Colonic mucosa (tissue), 4 donors: ENCODE data around the gene GBF1. TPM values are rescaled to one million over a fixed set of nuclear protein-coding genes. Genes with fewer than 3 reads are reported as not detected.

Experiments
- DNase-seq: peaks from one replicate; pipeline ENCODE4 v3.0.0-alpha.2; 2020
- H3K27ac ChIP-seq: fragments of 200-600 bp; one replicate; pipeline ENCODE4 v1.8.0; 2021
- H3K27me3 ChIP-seq: fragments of 200-600 bp; one replicate; pipeline ENCODE4 v1.8.0; 2021
- H3K36me3 ChIP-seq: fragments of 200-600 bp; one replicate; pipeline ENCODE4 v1.8.0; 2021
- H3K4me1 ChIP-seq: fragments of 200-600 bp; one replicate; pipeline ENCODE4 v1.8.0; 2021; ENCODE audit warnings: mild to moderate bottlenecking
- H3K4me3 ChIP-seq: fragments of 200-600 bp; one replicate; pipeline ENCODE4 v1.8.0; 2021
- H3K9ac ChIP-seq, 2 donors: one replicate each; pipeline ENCODE4 v1.7.0; 2013; ENCODE audit warnings: control low read depth in 2 of 2, low read depth in 2 of 2, low read length in 2 of 2
- H3K9me3 ChIP-seq: fragments of 200-600 bp; one replicate; pipeline ENCODE4 v1.8.0; 2021
- intact Hi-C: fragments of 100-400 bp; cut with DNase I; formaldehyde crosslinking; loops from one replicate; pipeline ENCODE4 v1.14.1; 2022
- total RNA-seq, 2 donors: library from RNA; stranded (reverse); fragmentation: NEBNext Ultra II Directional in 1 of 2; extraction: Animal tissue kit (Norgen Biotek cat#: 25700) in 1 of 2; gene quantifications; one replicate each; pipeline ENCODE4 v1.2.1, GENCODE V29; 2021
- TF ChIP-seq, protein P1 (sequence below): fragments of 200-600 bp; IDR thresholded peaks from one replicate; pipeline ENCODE4 v1.8.0; 2022; ENCODE audit warnings: antibody characterized with exemption, mild to moderate bottlenecking
- donor health status: healthy.
- donor health status: DM: no; HTN: no; CAD: no.
- donor health status: DM: no; HTN: no; CAD: no.

Gene GBF1
- total RNA-seq, 2 donors from 2014 or later = 59.8 to 73.4 TPM

DNA sequence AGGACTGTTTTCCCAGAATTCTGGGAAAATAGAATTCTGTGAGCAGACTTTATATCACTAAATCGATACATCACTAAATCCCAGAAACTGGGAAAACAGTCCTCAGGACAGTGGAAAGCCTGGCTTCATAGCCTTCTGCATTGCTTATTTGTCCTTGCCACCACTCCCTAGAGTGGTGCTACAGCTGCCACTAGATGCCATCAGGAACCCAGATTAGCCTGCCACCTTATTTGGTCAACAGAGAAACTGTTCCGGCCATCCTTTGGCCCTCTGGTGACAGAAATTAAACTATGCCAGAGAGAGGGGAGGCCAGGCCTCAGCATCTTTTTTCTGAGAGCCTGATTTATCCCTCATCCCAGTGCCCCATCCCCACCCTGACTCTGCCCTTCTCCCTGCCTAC lies 130.5 kb downstream of the GBF1 start:
- no peak for DNase-seq
- Histone ChIP-seq H3K4me3 (no peak overlapping the region), H3K9ac (no peak overlapping the region), H3K27me3 (no peaks in the 10 kb centered on the region), H3K4me1 (no peaks in the 10 kb centered on the region), H3K36me3 (peaks cover 36% of the 10 kb centered on the region), H3K27ac (no peak overlapping the region), H3K9me3 (no peaks in the 10 kb centered on the region)
- TF ChIP-seq, protein P1, sequence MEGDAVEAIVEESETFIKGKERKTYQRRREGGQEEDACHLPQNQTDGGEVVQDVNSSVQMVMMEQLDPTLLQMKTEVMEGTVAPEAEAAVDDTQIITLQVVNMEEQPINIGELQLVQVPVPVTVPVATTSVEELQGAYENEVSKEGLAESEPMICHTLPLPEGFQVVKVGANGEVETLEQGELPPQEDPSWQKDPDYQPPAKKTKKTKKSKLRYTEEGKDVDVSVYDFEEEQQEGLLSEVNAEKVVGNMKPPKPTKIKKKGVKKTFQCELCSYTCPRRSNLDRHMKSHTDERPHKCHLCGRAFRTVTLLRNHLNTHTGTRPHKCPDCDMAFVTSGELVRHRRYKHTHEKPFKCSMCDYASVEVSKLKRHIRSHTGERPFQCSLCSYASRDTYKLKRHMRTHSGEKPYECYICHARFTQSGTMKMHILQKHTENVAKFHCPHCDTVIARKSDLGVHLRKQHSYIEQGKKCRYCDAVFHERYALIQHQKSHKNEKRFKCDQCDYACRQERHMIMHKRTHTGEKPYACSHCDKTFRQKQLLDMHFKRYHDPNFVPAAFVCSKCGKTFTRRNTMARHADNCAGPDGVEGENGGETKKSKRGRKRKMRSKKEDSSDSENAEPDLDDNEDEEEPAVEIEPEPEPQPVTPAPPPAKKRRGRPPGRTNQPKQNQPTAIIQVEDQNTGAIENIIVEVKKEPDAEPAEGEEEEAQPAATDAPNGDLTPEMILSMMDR = no peak
- intact Hi-C loops = no loop called here

DNA sequence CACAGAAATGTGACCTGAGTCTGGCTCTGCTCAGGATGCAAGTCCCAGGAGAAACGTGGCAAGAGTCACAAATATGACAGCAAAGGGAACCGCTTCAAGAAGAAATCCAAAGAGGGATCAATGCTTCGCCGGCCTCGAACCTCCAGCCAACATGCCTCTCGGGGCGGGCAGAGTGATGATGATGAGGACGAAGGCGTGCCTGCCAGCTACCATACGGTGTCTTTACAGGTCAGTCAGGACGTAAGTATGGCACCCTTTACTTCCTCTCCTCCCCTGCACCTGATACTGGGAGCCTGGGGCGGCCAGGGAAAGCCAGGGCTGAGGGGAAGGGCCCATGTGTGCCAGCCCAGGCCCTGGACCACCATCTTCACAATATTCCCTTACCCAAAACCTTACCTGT lies 131.6 kb downstream of the GBF1 start:
- H3K36me3 ChIP-seq = peaks cover 32% of the 10 kb centered on the region
- no peak overlapping the region for H3K27ac ChIP-seq
- no peak overlapping the region for H3K9ac ChIP-seq
- H3K4me3 ChIP-seq = no peak overlapping the region
- no peaks in the 10 kb centered on the region for H3K9me3 ChIP-seq
- H3K27me3 ChIP-seq = no peaks in the 10 kb centered on the region
- no peaks in the 10 kb centered on the region for H3K4me1 ChIP-seq
- DNase-seq = no peak
- TF ChIP-seq, protein P1 = no peak
- intact Hi-C loops = no loop called here

DNA sequence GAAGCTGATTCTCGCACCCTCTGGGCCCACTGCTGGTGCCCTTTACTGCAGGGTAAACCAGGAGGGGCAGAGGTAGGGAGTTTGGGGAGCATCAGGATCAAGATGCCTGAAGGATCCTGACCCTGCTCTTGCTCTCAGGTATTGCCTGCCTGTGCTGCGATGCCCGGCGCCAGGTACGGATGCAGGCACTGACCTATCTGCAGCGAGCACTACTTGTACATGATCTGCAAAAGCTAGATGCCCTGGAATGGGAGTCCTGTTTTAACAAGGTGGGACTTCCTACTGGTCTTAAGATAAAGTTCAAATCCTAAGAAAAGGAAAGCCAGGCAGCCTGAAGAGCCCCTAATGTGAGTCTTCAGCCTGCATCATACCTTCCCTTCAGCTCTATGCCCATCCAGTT lies 134.1 kb downstream of the GBF1 start:
- H3K9me3 ChIP-seq = no peaks in the 10 kb centered on the region
- no peak overlapping the region for H3K27ac ChIP-seq

DNA sequence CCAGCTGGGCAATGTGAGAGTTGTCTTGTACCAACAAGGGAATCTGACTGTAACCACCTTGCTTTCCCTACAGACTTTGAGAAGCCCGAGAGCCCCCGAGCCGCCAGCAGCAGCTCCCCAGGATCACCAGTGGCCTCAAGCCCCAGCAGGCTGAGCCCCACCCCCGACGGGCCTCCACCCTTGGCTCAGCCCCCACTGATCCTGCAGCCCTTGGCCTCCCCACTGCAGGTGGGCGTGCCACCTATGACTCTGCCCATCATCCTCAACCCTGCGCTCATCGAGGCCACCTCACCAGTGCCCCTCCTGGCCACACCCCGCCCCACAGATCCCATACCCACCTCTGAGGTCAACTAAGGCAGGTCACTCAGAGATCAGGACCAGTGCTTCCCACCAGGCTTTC lies 136.7 kb downstream of the GBF1 start:
- H3K4me3 ChIP-seq = no peak overlapping the region
- no peak for DNase-seq
- H3K9me3 ChIP-seq = no peaks in the 10 kb centered on the region
- H3K27ac ChIP-seq = no peak overlapping the region
- peaks cover 19% of the 10 kb centered on the region for H3K36me3 ChIP-seq
- H3K9ac ChIP-seq = no peak overlapping the region
- no peaks in the 10 kb centered on the region for H3K4me1 ChIP-seq
- no peaks in the 10 kb centered on the region for H3K27me3 ChIP-seq
- intact Hi-C loops = no loop called here
- TF ChIP-seq, protein P1 = no peak

More for the DNA sequence above, 134.1 kb downstream of the GBF1 start:
- Histone ChIP-seq H3K27me3 (no peaks in the 10 kb centered on the region), H3K4me3 (no peak overlapping the region), H3K9ac (no peak overlapping the region), H3K36me3 (peaks cover 32% of the 10 kb centered on the region), H3K4me1 (no peaks in the 10 kb centered on the region)
- DNase-seq = no peak
- TF ChIP-seq, protein P1 = no peak
- intact Hi-C loops = no loop called here

DNA sequence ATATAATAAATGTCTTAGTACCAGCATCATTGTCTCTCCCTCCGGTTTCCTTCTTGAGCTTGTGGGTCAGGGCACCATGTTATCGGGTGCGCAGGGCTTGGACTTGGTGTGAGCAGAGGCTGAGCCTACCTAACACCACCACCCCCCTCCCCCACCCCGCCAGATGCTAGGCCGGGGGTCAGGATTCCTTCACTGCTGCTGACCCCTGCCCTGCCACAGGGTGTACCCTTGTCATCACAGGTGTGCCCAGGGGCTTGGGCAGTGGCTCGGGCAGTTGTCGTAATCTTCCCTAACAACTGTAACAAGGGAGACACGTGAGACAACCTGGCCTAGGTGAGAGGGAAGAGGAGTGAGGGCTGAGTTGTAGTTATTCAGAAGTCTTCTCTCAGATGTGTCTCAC lies 137.5 kb downstream of the GBF1 start:
- TF ChIP-seq, protein P1 = no peak
- no peak for DNase-seq
- Histone ChIP-seq H3K9ac (no peak overlapping the region), H3K9me3 (no peaks in the 10 kb centered on the region), H3K4me1 (no peaks in the 10 kb centered on the region), H3K27me3 (no peaks in the 10 kb centered on the region), H3K27ac (no peak overlapping the region), H3K4me3 (no peak overlapping the region), H3K36me3 (peaks cover 19% of the 10 kb centered on the region)
- intact Hi-C loops = no loop called here

DNA sequence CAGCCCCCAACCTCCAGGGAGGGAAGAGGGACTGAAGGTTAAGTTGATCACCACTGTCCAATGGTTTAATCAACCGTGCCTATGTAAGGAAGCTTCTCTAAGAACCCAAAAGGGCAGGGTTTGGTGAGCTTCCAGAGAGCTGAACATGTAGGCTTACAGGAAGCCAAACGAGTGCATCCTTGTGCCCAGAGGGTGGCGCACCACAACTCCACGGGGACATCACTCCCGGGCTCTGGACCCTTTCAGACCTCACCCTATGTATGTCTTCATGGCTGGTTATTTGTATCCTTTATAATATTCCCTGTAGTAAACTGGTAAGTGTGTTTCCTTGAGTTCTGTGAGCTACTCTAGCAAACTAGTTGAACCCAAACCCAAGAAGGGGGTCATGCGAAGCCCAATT lies 138.7 kb downstream of the GBF1 start:
- H3K27ac ChIP-seq = no peak overlapping the region
- no peak for DNase-seq
- no peaks in the 10 kb centered on the region for H3K9me3 ChIP-seq
- H3K4me3 ChIP-seq = no peak overlapping the region
- intact Hi-C loops = no loop called here
- TF ChIP-seq, protein P1 = no peak
- no peaks in the 10 kb centered on the region for H3K4me1 ChIP-seq
- H3K27me3 ChIP-seq = no peaks in the 10 kb centered on the region
- peaks cover 14% of the 10 kb centered on the region for H3K36me3 ChIP-seq
- no peak overlapping the region for H3K9ac ChIP-seq
